Measurements from ENCODE around the gene SUGP1. TPM values are rescaled to one million over a fixed set of nuclear protein-coding genes. Genes with fewer than 3 reads are reported as not detected.

The SUGP1 gene
- total RNA-seq, 4 donors from 2014 or later, result 20.0 to 45.1 (median 37.4) TPM

DNA sequence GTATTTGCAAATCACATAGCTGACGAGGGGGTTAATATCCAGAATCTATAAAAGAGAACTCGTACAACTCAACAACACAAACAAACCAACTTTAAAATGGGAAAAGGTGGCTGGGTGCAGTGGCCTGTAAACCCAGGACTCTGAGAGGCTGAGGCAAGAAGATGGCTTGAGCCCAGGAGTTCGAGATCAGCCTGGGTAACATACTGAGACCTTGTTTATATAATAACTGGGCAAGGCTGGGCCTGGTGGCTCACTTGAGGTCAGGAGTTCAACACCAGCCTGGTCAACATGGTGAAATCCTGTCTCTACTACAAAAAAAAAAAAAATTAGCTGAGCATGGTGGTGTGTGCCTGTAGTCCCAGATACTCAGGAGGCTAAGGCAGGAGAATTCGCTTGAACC, 25.4 kb downstream of the SUGP1 start:
- Histone ChIP-seq H3K36me3 (peaks cover 15 to 18% of the 10 kb centered on the region in 2 donors), H3K27me3 (no peaks in the 10 kb centered on the region), H3K4me1 (no peaks in the 10 kb centered on the region), H3K27ac (no peak overlapping the region), H3K4me3 (replicated peaks in 1 of 3) (no peak overlapping the region), H3K9me3 (no peaks in the 10 kb centered on the region)
- no peak for TF ChIP-seq POLR2A (IDR thresholded peaks at IDR 0.05)
- intact Hi-C loops (cut with DNase I), result no loop called here
- 79 to 85% methylated on average over 4 of the region's 4 CpGs for WGBS, 2 donors
- DNase-seq, result no peak

DNA sequence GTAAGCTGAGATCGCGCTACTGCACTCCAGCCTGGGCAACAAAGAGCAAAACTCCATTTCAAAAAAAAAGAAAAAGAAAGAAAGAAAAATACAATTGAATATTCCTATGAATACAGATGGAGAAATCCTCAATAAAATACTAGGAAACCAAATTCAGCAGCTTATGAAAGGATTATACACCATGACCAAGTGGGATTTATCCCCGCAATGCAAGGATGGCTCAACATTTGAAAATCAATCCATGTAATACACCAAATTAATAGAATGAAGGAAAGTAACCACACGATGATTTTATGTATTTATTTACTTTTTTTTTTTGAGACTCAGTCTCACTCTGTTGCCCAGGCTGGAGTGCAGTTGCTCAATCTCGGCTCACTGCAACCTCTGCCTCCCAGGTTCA, 27.7 kb downstream of the SUGP1 start:
- intact Hi-C loops (cut with DNase I), result no loop called here
- WGBS, 2 donors, result 97% methylated on average over 5 of the region's 5 CpGs
- TF ChIP-seq POLR2A (IDR thresholded peaks at IDR 0.05), result no peak
- TF ChIP-seq, protein P1, sequence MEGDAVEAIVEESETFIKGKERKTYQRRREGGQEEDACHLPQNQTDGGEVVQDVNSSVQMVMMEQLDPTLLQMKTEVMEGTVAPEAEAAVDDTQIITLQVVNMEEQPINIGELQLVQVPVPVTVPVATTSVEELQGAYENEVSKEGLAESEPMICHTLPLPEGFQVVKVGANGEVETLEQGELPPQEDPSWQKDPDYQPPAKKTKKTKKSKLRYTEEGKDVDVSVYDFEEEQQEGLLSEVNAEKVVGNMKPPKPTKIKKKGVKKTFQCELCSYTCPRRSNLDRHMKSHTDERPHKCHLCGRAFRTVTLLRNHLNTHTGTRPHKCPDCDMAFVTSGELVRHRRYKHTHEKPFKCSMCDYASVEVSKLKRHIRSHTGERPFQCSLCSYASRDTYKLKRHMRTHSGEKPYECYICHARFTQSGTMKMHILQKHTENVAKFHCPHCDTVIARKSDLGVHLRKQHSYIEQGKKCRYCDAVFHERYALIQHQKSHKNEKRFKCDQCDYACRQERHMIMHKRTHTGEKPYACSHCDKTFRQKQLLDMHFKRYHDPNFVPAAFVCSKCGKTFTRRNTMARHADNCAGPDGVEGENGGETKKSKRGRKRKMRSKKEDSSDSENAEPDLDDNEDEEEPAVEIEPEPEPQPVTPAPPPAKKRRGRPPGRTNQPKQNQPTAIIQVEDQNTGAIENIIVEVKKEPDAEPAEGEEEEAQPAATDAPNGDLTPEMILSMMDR (IDR thresholded peaks at IDR 0.05), result no peak

DNA sequence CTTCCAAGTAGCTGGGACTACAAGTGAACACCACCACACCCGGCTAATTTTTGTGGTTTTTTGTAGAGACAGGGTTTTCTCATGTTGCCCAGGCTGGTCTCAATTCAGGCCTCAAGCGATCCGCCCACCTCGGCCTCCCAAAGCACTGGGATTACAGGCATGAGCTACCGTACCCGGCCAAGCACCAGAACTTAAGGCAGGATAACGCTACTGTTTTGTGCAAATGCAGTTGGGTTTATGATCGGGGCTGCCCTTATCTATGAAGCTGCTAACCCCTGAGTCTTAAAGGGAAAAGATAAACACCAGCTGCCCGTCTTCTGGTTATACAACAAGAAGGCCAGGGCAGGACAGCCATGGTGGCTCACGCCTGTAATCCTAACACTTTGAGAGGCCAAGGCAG, 34.6 kb downstream of the SUGP1 start:
- 96% methylated on average over 10 of the region's 10 CpGs for WGBS, 2 donors
- TF ChIP-seq, protein P1 (IDR thresholded peaks at IDR 0.05), result no peak
- no peak for TF ChIP-seq POLR2A (IDR thresholded peaks at IDR 0.05)
- Histone ChIP-seq H3K9me3 (no peaks in the 10 kb centered on the region), H3K27me3 (no peaks in the 10 kb centered on the region), H3K27ac (no peak overlapping the region), H3K4me1 (no peaks in the 10 kb centered on the region), H3K36me3 (peaks cover 12 to 22% of the 10 kb centered on the region in 2 donors), H3K4me3 (replicated peaks in 1 of 3) (no peak overlapping the region)
- intact Hi-C loops (cut with DNase I), result no loop called here
- no peak for DNase-seq

More for the DNA sequence above, 27.7 kb downstream of the SUGP1 start:
- Histone ChIP-seq H3K9me3 (no peaks in the 10 kb centered on the region), H3K4me1 (no peaks in the 10 kb centered on the region), H3K36me3 (peaks cover 20 to 23% of the 10 kb centered on the region in 2 donors), H3K4me3 (replicated peaks in 1 of 3) (no peak overlapping the region), H3K27me3 (no peaks in the 10 kb centered on the region), H3K27ac (no peak overlapping the region)
- DNase-seq, result no peak

DNA sequence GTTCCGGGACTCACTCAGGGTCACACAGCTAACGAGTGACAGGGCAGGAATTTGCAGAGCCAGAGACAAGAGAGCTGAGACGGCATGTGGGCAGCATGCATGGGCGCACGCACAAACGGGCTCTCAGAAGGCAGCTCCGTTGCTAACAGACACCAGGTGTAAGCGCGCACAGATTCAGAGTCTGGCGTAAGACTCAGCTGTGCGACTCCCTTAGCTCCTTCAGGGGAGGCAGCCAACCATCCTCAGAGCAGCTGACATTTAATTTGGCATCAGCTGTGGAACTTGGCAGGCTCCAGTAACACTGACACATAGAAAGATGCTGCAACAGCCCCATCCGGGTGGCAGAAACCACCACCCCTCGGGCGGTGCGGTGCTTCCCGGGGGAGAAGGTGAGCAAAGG, 39.7 kb downstream of the SUGP1 start:
- intact Hi-C loops (cut with DNase I), result no loop called here
- Histone ChIP-seq H3K27ac (no peak overlapping the region), H3K4me3 (replicated peaks in 1 of 3) (no peak overlapping the region), H3K4me1 (no peaks in the 10 kb centered on the region), H3K27me3 (no peaks in the 10 kb centered on the region), H3K36me3 (peaks cover 47 to 55% of the 10 kb centered on the region in 2 donors), H3K9me3 (no peaks in the 10 kb centered on the region)
- no peak for TF ChIP-seq POLR2A (IDR thresholded peaks at IDR 0.05)
- TF ChIP-seq, protein P1 (IDR thresholded peaks at IDR 0.05), result no peak
- WGBS, 2 donors, result 73 to 86% methylated on average over 3 to 16 of the region's 16 CpGs
- no peak for DNase-seq

DNA sequence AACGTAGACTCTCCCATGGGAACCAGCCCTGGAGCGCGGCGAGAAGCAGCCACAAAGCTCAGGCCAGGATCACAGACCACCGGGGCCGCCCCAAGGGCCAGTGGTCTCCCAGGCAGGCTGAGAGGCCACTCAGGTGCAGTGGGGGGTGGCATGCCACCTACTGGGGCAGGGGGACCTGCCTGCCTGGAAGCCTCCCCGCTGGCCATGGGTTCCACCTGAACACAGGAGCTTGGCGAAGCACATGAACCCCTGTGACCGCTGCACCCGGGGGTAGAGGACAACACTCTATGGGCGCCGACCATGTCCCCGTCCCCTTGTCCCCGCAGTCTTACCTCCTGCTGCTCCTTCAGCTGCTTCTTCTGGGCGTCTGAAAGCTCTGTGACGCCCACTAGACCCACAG, 40.5 kb downstream of the SUGP1 start:
- Histone ChIP-seq H3K4me1 (no peaks in the 10 kb centered on the region), H3K4me3 (replicated peaks in 1 of 3) (no peak overlapping the region), H3K27ac (no peak overlapping the region), H3K9me3 (no peaks in the 10 kb centered on the region), H3K27me3 (no peaks in the 10 kb centered on the region), H3K36me3 (peaks cover 48 to 55% of the 10 kb centered on the region in 2 donors)
- DNase-seq, result no peak
- no peak for TF ChIP-seq POLR2A (IDR thresholded peaks at IDR 0.05)
- TF ChIP-seq, protein P1 (IDR thresholded peaks at IDR 0.05), result no peak
- 96% methylated on average over 4 to 16 of the region's 16 CpGs for WGBS, 2 donors
- intact Hi-C loops (cut with DNase I), result no loop called here
